ENCODE measurements around the gene RNASEH2A. TPM values are rescaled to one million over a fixed set of nuclear protein-coding genes. Genes with fewer than 3 reads are reported as not detected.

Gene RNASEH2A
- polyA plus RNA-seq, 1 donor from 2014 or later, result 28.2 TPM

DNA sequence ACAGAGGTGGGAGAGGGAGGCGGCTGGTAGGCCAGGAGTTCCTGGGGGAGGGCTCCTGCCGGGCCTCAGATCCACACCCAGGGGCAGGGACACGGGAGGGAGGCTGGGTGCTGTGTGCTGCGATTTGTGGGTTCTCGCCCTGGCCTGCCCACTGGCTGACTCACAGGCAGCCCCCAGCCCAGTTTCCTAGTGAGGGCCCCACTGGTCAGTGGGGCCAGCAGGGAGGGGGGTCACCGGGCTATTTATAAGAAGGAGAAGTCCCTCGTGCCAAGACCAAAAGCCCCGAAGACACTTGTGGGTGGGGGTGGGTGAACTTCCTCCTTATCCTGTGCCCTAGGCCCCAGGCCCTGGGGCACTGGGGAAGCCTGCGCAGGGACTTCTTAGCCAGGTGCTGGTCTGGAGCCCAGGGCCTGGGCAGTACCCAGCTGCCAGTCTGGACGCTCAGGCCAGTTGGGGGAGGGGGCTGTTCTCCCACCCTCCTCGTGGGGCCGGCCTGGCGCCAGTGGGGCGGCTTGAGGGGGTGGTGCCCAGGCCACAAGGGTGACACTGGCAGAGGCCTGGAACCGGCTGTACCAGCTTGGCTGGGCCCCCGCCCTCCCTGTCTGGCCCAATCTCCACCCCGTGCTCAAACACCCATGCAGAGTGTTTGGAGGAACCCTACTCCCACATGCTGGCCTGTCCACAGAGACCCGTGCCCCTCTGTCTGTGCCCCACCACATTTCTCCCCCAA, 20.1 kb upstream of the RNASEH2A start:
- H3F3A ChIP-seq (ENCODE audit: insufficient read depth, low read length, poor library complexity, severe bottlenecking), result no peaks in the 10 kb centered on the region
- no peaks in the 10 kb centered on the region for H3K36me3 ChIP-seq (ENCODE audit: insufficient read depth, low read length)
- no peaks in the 10 kb centered on the region for H3K9me3 ChIP-seq (ENCODE audit: low read length)
- H3K27me3 ChIP-seq (ENCODE audit: insufficient read depth, low read depth, low read length), result peaks cover 11% of the 10 kb centered on the region
- H3K27ac ChIP-seq (ENCODE audit: low read length), result no peak overlapping the region
- H4K20me1 ChIP-seq (ENCODE audit: insufficient read depth), result no peaks in the 10 kb centered on the region
- H3K4me2 ChIP-seq (ENCODE audit: low read length), result no peak overlapping the region
- no peaks in the 10 kb centered on the region for H3K79me2 ChIP-seq (replicated peaks; ENCODE audit: insufficient read depth, low read length)
- no peaks in the 10 kb centered on the region for H3K9me2 ChIP-seq (ENCODE audit: insufficient read depth, low read length)
- H3K4me3 ChIP-seq (ENCODE audit: low read length), result no peak overlapping the region
- no peak overlapping the region for H3K9ac ChIP-seq (ENCODE audit: low read length)
- no peak for TF ChIP-seq SMC3 (conservative IDR thresholded peaks at IDR 0.05; ENCODE audit: poor library complexity)
- TF ChIP-seq EZH2 (IDR thresholded peaks at IDR 0.05; ENCODE audit: borderline replicate concordance, insufficient read depth, low read length, poor library complexity, severe bottlenecking), result no peak
- TF ChIP-seq MXI1 (conservative IDR thresholded peaks at IDR 0.05; ENCODE audit: poor library complexity, severe bottlenecking), result no peak
- TF ChIP-seq TAF1 (IDR thresholded peaks at IDR 0.05; ENCODE audit: low read depth), result no peak
- no peak for TF ChIP-seq EP300 (conservative IDR thresholded peaks at IDR 0.05; ENCODE audit: poor library complexity, severe bottlenecking)
- no peak for TF ChIP-seq POLR2AphosphoS5 (IDR thresholded peaks at IDR 0.05)
- TF ChIP-seq, protein P1, sequence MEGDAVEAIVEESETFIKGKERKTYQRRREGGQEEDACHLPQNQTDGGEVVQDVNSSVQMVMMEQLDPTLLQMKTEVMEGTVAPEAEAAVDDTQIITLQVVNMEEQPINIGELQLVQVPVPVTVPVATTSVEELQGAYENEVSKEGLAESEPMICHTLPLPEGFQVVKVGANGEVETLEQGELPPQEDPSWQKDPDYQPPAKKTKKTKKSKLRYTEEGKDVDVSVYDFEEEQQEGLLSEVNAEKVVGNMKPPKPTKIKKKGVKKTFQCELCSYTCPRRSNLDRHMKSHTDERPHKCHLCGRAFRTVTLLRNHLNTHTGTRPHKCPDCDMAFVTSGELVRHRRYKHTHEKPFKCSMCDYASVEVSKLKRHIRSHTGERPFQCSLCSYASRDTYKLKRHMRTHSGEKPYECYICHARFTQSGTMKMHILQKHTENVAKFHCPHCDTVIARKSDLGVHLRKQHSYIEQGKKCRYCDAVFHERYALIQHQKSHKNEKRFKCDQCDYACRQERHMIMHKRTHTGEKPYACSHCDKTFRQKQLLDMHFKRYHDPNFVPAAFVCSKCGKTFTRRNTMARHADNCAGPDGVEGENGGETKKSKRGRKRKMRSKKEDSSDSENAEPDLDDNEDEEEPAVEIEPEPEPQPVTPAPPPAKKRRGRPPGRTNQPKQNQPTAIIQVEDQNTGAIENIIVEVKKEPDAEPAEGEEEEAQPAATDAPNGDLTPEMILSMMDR (IDR thresholded peaks at IDR 0.05; ENCODE audit: poor library complexity, severe bottlenecking), result no peak
- TF ChIP-seq RAD21 (conservative IDR thresholded peaks at IDR 0.05), result no peak
- TF ChIP-seq, protein P2, sequence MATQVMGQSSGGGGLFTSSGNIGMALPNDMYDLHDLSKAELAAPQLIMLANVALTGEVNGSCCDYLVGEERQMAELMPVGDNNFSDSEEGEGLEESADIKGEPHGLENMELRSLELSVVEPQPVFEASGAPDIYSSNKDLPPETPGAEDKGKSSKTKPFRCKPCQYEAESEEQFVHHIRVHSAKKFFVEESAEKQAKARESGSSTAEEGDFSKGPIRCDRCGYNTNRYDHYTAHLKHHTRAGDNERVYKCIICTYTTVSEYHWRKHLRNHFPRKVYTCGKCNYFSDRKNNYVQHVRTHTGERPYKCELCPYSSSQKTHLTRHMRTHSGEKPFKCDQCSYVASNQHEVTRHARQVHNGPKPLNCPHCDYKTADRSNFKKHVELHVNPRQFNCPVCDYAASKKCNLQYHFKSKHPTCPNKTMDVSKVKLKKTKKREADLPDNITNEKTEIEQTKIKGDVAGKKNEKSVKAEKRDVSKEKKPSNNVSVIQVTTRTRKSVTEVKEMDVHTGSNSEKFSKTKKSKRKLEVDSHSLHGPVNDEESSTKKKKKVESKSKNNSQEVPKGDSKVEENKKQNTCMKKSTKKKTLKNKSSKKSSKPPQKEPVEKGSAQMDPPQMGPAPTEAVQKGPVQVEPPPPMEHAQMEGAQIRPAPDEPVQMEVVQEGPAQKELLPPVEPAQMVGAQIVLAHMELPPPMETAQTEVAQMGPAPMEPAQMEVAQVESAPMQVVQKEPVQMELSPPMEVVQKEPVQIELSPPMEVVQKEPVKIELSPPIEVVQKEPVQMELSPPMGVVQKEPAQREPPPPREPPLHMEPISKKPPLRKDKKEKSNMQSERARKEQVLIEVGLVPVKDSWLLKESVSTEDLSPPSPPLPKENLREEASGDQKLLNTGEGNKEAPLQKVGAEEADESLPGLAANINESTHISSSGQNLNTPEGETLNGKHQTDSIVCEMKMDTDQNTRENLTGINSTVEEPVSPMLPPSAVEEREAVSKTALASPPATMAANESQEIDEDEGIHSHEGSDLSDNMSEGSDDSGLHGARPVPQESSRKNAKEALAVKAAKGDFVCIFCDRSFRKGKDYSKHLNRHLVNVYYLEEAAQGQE (IDR thresholded peaks at IDR 0.05; ENCODE audit: borderline replicate concordance), result no peak
- no peak overlapping the region for H2AFZ ChIP-seq (ENCODE audit: low read depth, low read length)

DNA sequence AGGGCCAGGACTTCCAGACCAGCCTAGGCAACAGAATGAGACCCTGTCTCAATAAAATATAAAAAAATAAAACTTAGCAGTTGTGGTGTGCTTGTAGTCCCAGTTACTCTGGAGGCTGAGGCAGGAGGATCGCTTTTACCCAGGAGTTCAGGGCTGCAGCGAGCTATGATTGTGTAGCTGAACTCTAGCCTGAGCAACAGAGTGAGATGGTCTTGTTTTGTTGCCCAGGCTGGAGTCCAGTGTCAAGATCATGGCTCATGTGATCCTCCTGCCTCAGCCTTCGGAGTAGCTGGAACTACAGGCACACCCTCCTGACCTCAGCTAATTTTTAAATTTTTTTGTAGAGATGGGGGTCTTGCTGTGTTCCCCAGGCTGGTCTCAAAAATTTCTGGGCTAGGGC, 19.4 kb upstream of the RNASEH2A start:
- H3K27me3 ChIP-seq (ENCODE audit: insufficient read depth, low read depth, low read length), result peaks cover 17% of the 10 kb centered on the region
- H3K9me2 ChIP-seq (ENCODE audit: insufficient read depth, low read length), result no peaks in the 10 kb centered on the region
- H3K4me3 ChIP-seq (ENCODE audit: low read length), result no peak overlapping the region
- TF ChIP-seq, protein P1 (IDR thresholded peaks at IDR 0.05; ENCODE audit: poor library complexity, severe bottlenecking), result no peak
- TF ChIP-seq, protein P2 (IDR thresholded peaks at IDR 0.05; ENCODE audit: borderline replicate concordance), result no peak
- TF ChIP-seq MXI1 (conservative IDR thresholded peaks at IDR 0.05; ENCODE audit: poor library complexity, severe bottlenecking) (no peak), SMC3 (conservative IDR thresholded peaks at IDR 0.05; ENCODE audit: poor library complexity) (no peak), RAD21 (conservative IDR thresholded peaks at IDR 0.05) (no peak), EZH2 (IDR thresholded peaks at IDR 0.05; ENCODE audit: borderline replicate concordance, insufficient read depth, low read length, poor library complexity, severe bottlenecking) (no peak), POLR2AphosphoS5 (IDR thresholded peaks at IDR 0.05) (no peak)
- H3K36me3 ChIP-seq (ENCODE audit: insufficient read depth, low read length), result no peaks in the 10 kb centered on the region
- H3K27ac ChIP-seq (ENCODE audit: low read length), result no peak overlapping the region
- H3K79me2 ChIP-seq (replicated peaks; ENCODE audit: insufficient read depth, low read length), result no peaks in the 10 kb centered on the region
- H3K4me2 ChIP-seq (ENCODE audit: low read length), result no peak overlapping the region
- H3F3A ChIP-seq (ENCODE audit: insufficient read depth, low read length, poor library complexity, severe bottlenecking), result no peaks in the 10 kb centered on the region
- no peak overlapping the region for H3K9ac ChIP-seq (ENCODE audit: low read length)
- H4K20me1 ChIP-seq (ENCODE audit: insufficient read depth), result no peaks in the 10 kb centered on the region
- H2AFZ ChIP-seq (ENCODE audit: low read depth, low read length), result no peak overlapping the region
- H3K9me3 ChIP-seq (ENCODE audit: low read length), result no peaks in the 10 kb centered on the region

Measured in neural cell (in vitro differentiated cells).